ENCODE results near the gene CCDC28A. TPM values are rescaled to one million over a fixed set of nuclear protein-coding genes. Genes with fewer than 3 reads are reported as not detected.
A peak's percentile ranks its signal among the peaks of the same experiment; 100 is the strongest.

CCDC28A gene
- total RNA-seq, 1 experiment from 2014 or later: 12.0 TPM

GRCh38 chr6:138824482-138825144, 51.0 kb downstream of the CCDC28A start:
- no peaks in the 10 kb centered on the region for H3K9me2 ChIP-seq (ENCODE audit: insufficient read depth)
- peaks cover 3 to 9% of the 10 kb centered on the region in 2 experiments for H3K4me1 ChIP-seq (ENCODE audit: control insufficient read depth in 1 of 2, insufficient read depth in 2 of 2, low read length in 2 of 2)
- intact Hi-C loops (cut with micrococcal nuclease): no loop called here
- H3K36me3 ChIP-seq (ENCODE audit: control insufficient read depth in 1 of 2, insufficient read depth in 2 of 2, low read length in 2 of 2): no peaks in the 10 kb centered on the region
- ChIA-PET CTCF (no interaction called here), RAD21 (ENCODE audit: low non-redundant PET in 1 of 2, low total read pairs in 2 of 2, uncharacterized antibody in 2 of 2, unreplicated experiment in 2 of 2) (no interaction called here), POLR2A (no interaction called here)
- H3K9ac ChIP-seq (ENCODE audit: low read length): no peak overlapping the region
- no peak overlapping the region for H3K4me2 ChIP-seq (ENCODE audit: low read length)
- no peak overlapping the region for H3K4me3 ChIP-seq (replicated peaks in 1 of 2; ENCODE audit: low read depth in 1 of 2, low read length in 2 of 2)
- no peaks in the 10 kb centered on the region for H3K79me2 ChIP-seq (ENCODE audit: insufficient read depth, low read length)
- DNase-seq (ENCODE audit: low read depth, low spot score) (no peak), ATAC-seq (peak; percentile 42; the same call in 1 of the 2 replicates)
- TF ChIP-seq SIN3A (IDR thresholded peaks at IDR 0.05; ENCODE audit: low read depth) (no peak), EZH2 (IDR thresholded peaks at IDR 0.05) (no peak), YY1 (IDR thresholded peaks at IDR 0.05; ENCODE audit: extremely low read depth, insufficient replicate concordance, low read depth, low read length) (no peak), JUND (IDR thresholded peaks at IDR 0.05) (no peak), CBX3 (IDR thresholded peaks at IDR 0.05; ENCODE audit: low read depth) (no peak), TCF7L2 (IDR thresholded peaks at IDR 0.05; ENCODE audit: borderline replicate concordance, extremely low read depth, insufficient read depth, insufficient read length) (no peak), ZBTB33 (IDR thresholded peaks at IDR 0.05; ENCODE audit: extremely low read depth, insufficient replicate concordance, low read length) (no peak), EGR1 (IDR thresholded peaks at IDR 0.05; ENCODE audit: low read depth) (no peak), POLR2A (IDR thresholded peaks at IDR 0.05; ENCODE audit: borderline replicate concordance, extremely low read depth, insufficient read depth, insufficient read length) (no peak), POLR2AphosphoS5 (IDR thresholded peaks at IDR 0.05; ENCODE audit: low read depth, low read length) (no peak), EZH2phosphoT487 (IDR thresholded peaks at IDR 0.05; ENCODE audit: borderline replicate concordance) (no peak), ATF3 (IDR thresholded peaks at IDR 0.05) (no peak), MAX (IDR thresholded peaks at IDR 0.05) (no peak)
- no TSS peak for BruUV-seq (replicated peaks)
- no peaks in the 10 kb centered on the region for H4K20me1 ChIP-seq (ENCODE audit: insufficient read depth)
- H2AFZ ChIP-seq (ENCODE audit: low read depth, low read length, poor library complexity, severe bottlenecking): no peak overlapping the region
- H3K27ac ChIP-seq (ENCODE audit: low read depth, low read length): no peak overlapping the region
- no peaks in the 10 kb centered on the region for H3K9me3 ChIP-seq (ENCODE audit: control insufficient read depth in 1 of 2, insufficient read depth in 1 of 2, low read depth in 1 of 2, low read length in 2 of 2)
- H3K27me3 ChIP-seq (ENCODE audit: insufficient read depth, low read length): no peaks in the 10 kb centered on the region

All from HCT116 (cell line).